Trophoblast cell (in vitro differentiated cells and primary cell): ENCODE data around the gene DLL3.

ENCODE experiments used
- DNase-seq, 2 donors: peaks; one replicate each; pipeline ENCODE4 v3.0.0-alpha.2; 2016
- H2AFZ ChIP-seq: 2 replicates; pipeline ENCODE4 v1.6.1; 2013; ENCODE audit warnings: low read length, moderate library complexity, mild to moderate bottlenecking; ENCODE audit not compliant: insufficient read depth, poor library complexity
- H2AK5ac ChIP-seq: 2 replicates; pipeline ENCODE4 v1.6.1; 2013; ENCODE audit warnings: mild to moderate bottlenecking, low read length
- H2BK120ac ChIP-seq: 2 replicates; pipeline ENCODE4 v1.6.1; 2013; ENCODE audit warnings: low read length, mild to moderate bottlenecking, moderate library complexity; ENCODE audit not compliant: insufficient read depth, poor library complexity
- H2BK12ac ChIP-seq: 2 replicates; pipeline ENCODE4 v1.6.1; 2013; ENCODE audit warnings: mild to moderate bottlenecking, low read length, moderate library complexity
- H2BK5ac ChIP-seq: 2 replicates; pipeline ENCODE4 v1.6.1; 2013; ENCODE audit warnings: low read length, low read depth, moderate library complexity, mild to moderate bottlenecking; ENCODE audit not compliant: poor library complexity
- H3K14ac ChIP-seq: 2 replicates; pipeline ENCODE4 v1.6.1; 2013; ENCODE audit warnings: mild to moderate bottlenecking, low read length
- H3K18ac ChIP-seq: 2 replicates; pipeline ENCODE4 v1.6.1; 2013; ENCODE audit warnings: mild to moderate bottlenecking, low read length
- H3K23ac ChIP-seq: 2 replicates; pipeline ENCODE4 v1.6.1; 2013; ENCODE audit warnings: low read length
- H3K27ac ChIP-seq: 2 replicates; pipeline ENCODE4 v1.5.1; 2013; ENCODE audit warnings: low read depth, mild to moderate bottlenecking, inconsistent platforms, low read length, moderate library complexity
- H3K27me3 ChIP-seq: 2 replicates; pipeline ENCODE4 v1.6.1; 2013; ENCODE audit warnings: inconsistent platforms, mild to moderate bottlenecking, low read length, moderate library complexity; ENCODE audit not compliant: insufficient read depth
- H3K36me3 ChIP-seq, 2 experiments: 1 replicate in 1 of 2; 2 replicates in 1 of 2; pipeline ENCODE4 v1.6.1; 2013; ENCODE audit warnings: low read length in 2 of 2, mild to moderate bottlenecking in 2 of 2, moderate library complexity in 1 of 2; ENCODE audit not compliant: insufficient read depth in 2 of 2, control insufficient read depth in 1 of 2
- H3K4ac ChIP-seq: 2 replicates; pipeline ENCODE4 v1.6.1; 2013; ENCODE audit warnings: low read depth, mild to moderate bottlenecking, low read length, moderate library complexity
- H3K4me1 ChIP-seq, 2 experiments: 1 replicate in 1 of 2; 2 replicates in 1 of 2; pipeline ENCODE4 v1.6.1; 2013; ENCODE audit warnings: low read length in 2 of 2, mild to moderate bottlenecking in 2 of 2, moderate library complexity in 1 of 2; ENCODE audit not compliant: insufficient read depth in 2 of 2, control insufficient read depth in 1 of 2
- H3K4me2 ChIP-seq: 2 replicates; pipeline ENCODE4 v1.6.1; 2013; ENCODE audit warnings: inconsistent platforms, mild to moderate bottlenecking, low read length, moderate library complexity
- H3K4me3 ChIP-seq: 2 replicates; pipeline ENCODE4 v1.5.1; 2013; ENCODE audit warnings: mild to moderate bottlenecking, low read depth, low read length, inconsistent platforms
- H3K79me1 ChIP-seq: one replicate; pipeline ENCODE4 v1.6.1; 2013; ENCODE audit warnings: low read length
- H3K79me2 ChIP-seq: 2 replicates; pipeline ENCODE4 v1.6.1; 2013; ENCODE audit warnings: low read length, mild to moderate bottlenecking; ENCODE audit not compliant: control insufficient read depth, insufficient read depth, poor library complexity
- H3K9ac ChIP-seq: 2 replicates; pipeline ENCODE4 v1.6.1; 2013; ENCODE audit warnings: mild to moderate bottlenecking, low read length
- H3K9me3 ChIP-seq: 2 replicates; pipeline ENCODE4 v1.6.1; 2013; ENCODE audit warnings: low read depth, mild to moderate bottlenecking, control low read depth, inconsistent platforms, low read length; ENCODE audit not compliant: insufficient read depth
- H4K12ac ChIP-seq: 2 replicates; pipeline ENCODE4 v1.6.1; 2013; ENCODE audit warnings: low read depth, mild to moderate bottlenecking, low read length, moderate library complexity
- H4K8ac ChIP-seq: 2 replicates; pipeline ENCODE4 v1.6.1; 2013; ENCODE audit warnings: low read depth, mild to moderate bottlenecking, low read length, moderate library complexity
- H4K91ac ChIP-seq: one replicate; pipeline ENCODE4 v1.6.1; 2013; ENCODE audit warnings: low read depth, mild to moderate bottlenecking, low read length, moderate library complexity
- WGBS: extraction: QIAGEN DNeasy Blood & Tissue Kit; methylation state at CpG from one replicate; pipeline ENCODE4 v1.1.7; 2013; ENCODE audit warnings: missing lambda C conversion rate; ENCODE audit not compliant: insufficient read length, insufficient coverage; ENCODE audit errors: extremely low coverage; 5-methylcytosine and 5-hydroxymethylcytosine counted together

DLL3 gene

DNA sequence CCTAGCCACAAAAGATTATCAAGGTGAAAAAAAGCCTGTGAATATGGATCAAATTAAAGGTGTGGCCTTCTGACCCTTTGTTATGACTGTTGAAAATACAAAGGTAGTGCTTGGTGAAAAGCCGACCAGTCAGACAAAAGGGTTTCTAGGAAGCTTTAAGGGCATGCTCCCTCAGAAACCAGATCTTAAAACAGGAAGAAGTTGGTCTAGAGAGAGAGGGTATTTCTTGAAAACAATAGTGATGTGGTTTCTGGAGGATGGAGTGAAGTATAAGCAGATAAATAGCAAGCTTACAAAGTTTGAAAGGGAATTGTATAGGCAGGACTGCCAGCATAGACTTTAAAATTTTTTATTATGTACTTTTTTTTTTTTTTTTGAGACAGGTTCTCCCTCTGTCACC, 46.2 kb downstream of the DLL3 start:
- no peak overlapping the region for H2AK5ac ChIP-seq
- no peak overlapping the region for H3K23ac ChIP-seq
- peaks cover under 1% of the 10 kb centered on the region for H3K79me1 ChIP-seq
- no peak overlapping the region for H3K4me2 ChIP-seq
- H3K4ac ChIP-seq = no peak overlapping the region
- no peak overlapping the region for H3K4me3 ChIP-seq
- no peak overlapping the region for H2AFZ ChIP-seq
- no peaks in the 10 kb centered on the region for H3K36me3 ChIP-seq
- H3K18ac ChIP-seq = no peak overlapping the region
- no peak overlapping the region for H4K91ac ChIP-seq
- H3K27ac ChIP-seq = no peak overlapping the region
- H2BK5ac ChIP-seq = no peak overlapping the region
- H3K14ac ChIP-seq = no peak overlapping the region
- DNase-seq = no peak
- no peaks in the 10 kb centered on the region for H3K9me3 ChIP-seq
- H2BK12ac ChIP-seq = no peak overlapping the region
- H4K12ac ChIP-seq = no peak overlapping the region
- no CpG with 5 or more reads among the region's 1 CpG for WGBS
- H3K9ac ChIP-seq = no peak overlapping the region
- no peaks in the 10 kb centered on the region for H3K4me1 ChIP-seq
- no peaks in the 10 kb centered on the region for H3K79me2 ChIP-seq
- H2BK120ac ChIP-seq = no peak overlapping the region
- H3K27me3 ChIP-seq = no peaks in the 10 kb centered on the region
- no peak overlapping the region for H4K8ac ChIP-seq

DNA sequence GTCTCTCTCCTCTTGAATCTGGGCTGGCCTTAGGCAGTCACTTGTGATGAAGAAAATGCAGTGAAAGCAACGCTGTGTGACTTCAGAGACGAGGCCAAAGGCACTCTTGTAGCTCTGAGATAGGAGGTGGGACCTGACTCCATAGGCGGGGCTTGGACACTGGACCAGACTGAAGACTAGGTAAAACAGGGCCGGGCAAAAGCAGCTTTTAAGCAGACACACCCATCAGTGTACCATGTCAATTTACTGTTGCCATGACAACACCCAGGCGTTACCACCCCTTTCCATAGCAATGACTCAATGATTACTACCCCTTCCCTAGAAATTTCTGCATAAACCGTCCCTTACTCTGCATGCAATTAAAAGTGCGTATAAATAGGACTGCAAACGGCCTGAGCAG, 47.9 kb downstream of the DLL3 start:
- Histone ChIP-seq H2AFZ (no peak overlapping the region), H3K36me3 (no peaks in the 10 kb centered on the region), H2AK5ac (no peak overlapping the region), H3K23ac (no peak overlapping the region), H3K27ac (no peak overlapping the region), H3K4me2 (no peak overlapping the region), H2BK5ac (no peak overlapping the region), H4K8ac (no peak overlapping the region), H3K9ac (no peak overlapping the region), H2BK12ac (no peak overlapping the region), H3K18ac (no peak overlapping the region), H3K79me2 (no peaks in the 10 kb centered on the region), H3K9me3 (no peaks in the 10 kb centered on the region), H3K4ac (no peak overlapping the region), H3K4me3 (no peak overlapping the region), H3K79me1 (no peaks in the 10 kb centered on the region), H4K91ac (no peak overlapping the region), H3K4me1 (no peaks in the 10 kb centered on the region), H3K27me3 (no peaks in the 10 kb centered on the region), H3K14ac (no peak overlapping the region), H4K12ac (no peak overlapping the region), H2BK120ac (no peak overlapping the region)
- no CpG with 5 or more reads among the region's 8 CpGs for WGBS
- DNase-seq = peak; percentile 66 to 80

DNA sequence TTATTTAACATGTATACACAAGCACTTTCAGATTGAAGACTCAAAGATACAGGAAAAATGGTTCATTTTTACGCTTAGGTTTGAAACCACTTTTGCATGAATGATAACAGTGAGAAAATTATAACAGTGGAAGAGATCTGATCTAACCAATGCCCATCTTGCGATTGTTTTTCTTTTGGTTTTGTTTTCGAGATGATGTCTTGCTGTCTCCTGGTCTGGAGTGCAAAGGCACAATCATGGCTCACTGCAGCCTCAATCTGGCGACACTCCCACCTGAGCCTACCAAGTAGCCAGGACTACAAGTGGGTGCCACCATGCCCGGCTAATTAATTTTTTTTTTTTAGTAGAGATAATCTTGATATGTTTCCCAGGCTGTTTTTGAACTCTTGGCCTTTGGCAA, 51.5 kb downstream of the DLL3 start:
- no peaks in the 10 kb centered on the region for H3K79me1 ChIP-seq
- H2BK12ac ChIP-seq = no peak overlapping the region
- H3K4me1 ChIP-seq = no peaks in the 10 kb centered on the region
- no peak overlapping the region for H2AFZ ChIP-seq
- no peaks in the 10 kb centered on the region for H3K9me3 ChIP-seq
- H3K27me3 ChIP-seq = no peaks in the 10 kb centered on the region
- no peak overlapping the region for H4K12ac ChIP-seq
- H4K8ac ChIP-seq = no peak overlapping the region
- no peak overlapping the region for H2BK5ac ChIP-seq
- no peak overlapping the region for H3K18ac ChIP-seq
- H3K4me3 ChIP-seq = no peak overlapping the region
- H3K4me2 ChIP-seq = no peak overlapping the region
- WGBS = no CpG with 5 or more reads among the region's 5 CpGs
- no peak overlapping the region for H3K27ac ChIP-seq
- H3K14ac ChIP-seq = no peak overlapping the region
- no peak overlapping the region for H4K91ac ChIP-seq
- no peak overlapping the region for H2BK120ac ChIP-seq
- no peak overlapping the region for H3K23ac ChIP-seq
- H3K79me2 ChIP-seq = no peaks in the 10 kb centered on the region
- no peak for DNase-seq
- H3K4ac ChIP-seq = no peak overlapping the region
- H3K36me3 ChIP-seq = no peaks in the 10 kb centered on the region
- H2AK5ac ChIP-seq = no peak overlapping the region
- H3K9ac ChIP-seq = no peak overlapping the region

DNA sequence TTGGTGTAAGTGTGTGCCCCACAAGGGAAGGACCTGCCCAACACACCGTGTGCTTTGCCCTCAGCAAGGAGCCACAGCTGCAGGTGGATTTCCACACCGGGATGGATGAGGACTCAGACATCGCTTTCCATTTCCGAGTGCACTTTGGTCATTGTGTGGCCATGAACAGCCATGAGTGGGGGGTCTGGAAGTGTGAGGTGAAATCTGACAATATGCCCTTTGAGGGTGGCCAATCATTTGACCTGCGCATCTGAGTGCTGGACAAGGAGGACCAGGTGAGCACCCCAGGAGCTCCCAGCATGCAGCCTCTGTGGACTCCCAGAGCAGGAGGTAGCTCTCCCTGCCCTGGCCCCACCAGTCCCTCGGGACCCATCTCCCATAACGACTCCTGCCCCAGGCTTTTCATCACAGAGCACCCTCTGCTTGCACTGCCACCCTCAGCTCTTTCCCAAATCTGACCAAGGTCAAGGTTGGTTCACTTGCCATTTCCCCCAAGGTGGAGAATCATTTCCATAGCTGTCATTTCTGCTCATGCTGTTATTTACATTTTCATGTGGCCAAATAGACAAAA, 54.4 kb downstream of the DLL3 start:
- Histone ChIP-seq H4K8ac (no peak overlapping the region), H3K4me2 (no peak overlapping the region), H3K4me1 (peaks cover 0 to 5% of the 10 kb centered on the region in 2 experiments), H3K27ac (no peak overlapping the region), H3K18ac (no peak overlapping the region), H2AK5ac (no peak overlapping the region), H3K79me2 (no peaks in the 10 kb centered on the region), H4K91ac (no peak overlapping the region), H2BK12ac (no peak overlapping the region), H3K9me3 (no peaks in the 10 kb centered on the region), H3K14ac (no peak overlapping the region), H3K4ac (no peak overlapping the region), H2BK120ac (no peak overlapping the region), H3K27me3 (no peaks in the 10 kb centered on the region), H3K36me3 (no peaks in the 10 kb centered on the region), H3K79me1 (no peaks in the 10 kb centered on the region), H4K12ac (no peak overlapping the region), H3K4me3 (no peak overlapping the region), H2AFZ (no peak overlapping the region), H3K9ac (no peak overlapping the region), H2BK5ac (no peak overlapping the region), H3K23ac (no peak overlapping the region)
- WGBS = no CpG with 5 or more reads among the region's 7 CpGs
- no peak for DNase-seq
